ENCODE results near the gene SCGB2A2. TPM values are rescaled to one million over a fixed set of nuclear protein-coding genes. Genes with fewer than 3 reads are reported as not detected.

SCGB2A2 gene
- total and polyA plus RNA-seq, 10 of the 15 experiments (the other 5 are each of a cell fraction or from before 2014, with no cell fraction given) = not detected

GRCh38 chr11:62236187-62236586 lies 33.8 kb upstream of the SCGB2A2 start:
- WGBS (ENCODE audit: insufficient coverage, insufficient replicate concordance, low lambda C conversion rate, missing lambda C conversion rate) = 3% methylated on average over 2 of the region's 2 CpGs
- Histone ChIP-seq H3K4me3 (no peak overlapping the region), H3K27ac (ENCODE audit: control insufficient read depth, insufficient read depth) (no peak overlapping the region), H3K9ac (ENCODE audit: control insufficient read depth, insufficient read depth, low read length) (no peak overlapping the region), H2AFZ (ENCODE audit: control insufficient read depth, low read depth, low read length) (no peak overlapping the region), H3K36me3 (ENCODE audit: control insufficient read depth in 2 of 2, insufficient read depth in 2 of 2, low read length in 1 of 2) (no peaks in the 10 kb centered on the region), H3K4me2 (ENCODE audit: control insufficient read depth, insufficient read depth) (no peak overlapping the region), H3K4me1 (ENCODE audit: control insufficient read depth, insufficient read depth, low read length) (no peaks in the 10 kb centered on the region), H3K27me3 (replicated peaks in 1 of 2; ENCODE audit: control insufficient read depth in 2 of 2, insufficient read depth in 2 of 2, low read length in 1 of 2) (no peaks in the 10 kb centered on the region; a peak in 3 of 4 replicates), H3K79me2 (ENCODE audit: control insufficient read depth, insufficient read depth, low read length) (no peaks in the 10 kb centered on the region), H4K20me1 (ENCODE audit: control insufficient read depth, insufficient read depth) (no peaks in the 10 kb centered on the region), H3K9me3 (replicated peaks; ENCODE audit: control insufficient read depth, insufficient read depth, low read length) (no peaks in the 10 kb centered on the region)
- in situ Hi-C loops (cut with MboI) (no loop called here), intact Hi-C loops (cut with micrococcal nuclease; ENCODE audit: unreplicated experiment) (no loop called here)
- no peak for TF ChIP-seq STAT1 (conservative IDR thresholded peaks at IDR 0.05)
- TF ChIP-seq EP300 (IDR thresholded peaks at IDR 0.05; ENCODE audit: borderline replicate concordance in 1 of 2, control insufficient read depth in 1 of 2, low read depth in 2 of 2, low read length in 2 of 2) = no peak
- no peak for TF ChIP-seq WRNIP1 (IDR thresholded peaks at IDR 0.05; ENCODE audit: borderline replicate concordance, low read depth, low read length)
- no peak for TF ChIP-seq FOS (IDR thresholded peaks at IDR 0.05; ENCODE audit: borderline replicate concordance, extremely low read depth, insufficient read length)
- TF ChIP-seq PKNOX1 (IDR thresholded peaks at IDR 0.05) = no peak
- no peak for TF ChIP-seq ATF2 (IDR thresholded peaks at IDR 0.05; ENCODE audit: low read length)
- TF ChIP-seq JUND (IDR thresholded peaks at IDR 0.05; ENCODE audit: low read depth, low read length) = no peak
- TF ChIP-seq RBBP5 (conservative IDR thresholded peaks at IDR 0.05) = no peak
- no peak for TF ChIP-seq PBX3 (IDR thresholded peaks at IDR 0.05; ENCODE audit: insufficient replicate concordance, low read depth, low read length)
- TF ChIP-seq NFYA (IDR thresholded peaks at IDR 0.05; ENCODE audit: borderline replicate concordance, low read depth, low read length) = no peak
- no peak for TF ChIP-seq SUZ12 (IDR thresholded peaks at IDR 0.05; ENCODE audit: unreplicated experiment)
- no peak for TF ChIP-seq NR2F1 (conservative IDR thresholded peaks at IDR 0.05)
- TF ChIP-seq SPI1 (IDR thresholded peaks at IDR 0.05; ENCODE audit: borderline replicate concordance, insufficient read depth, low read depth, low read length) = no peak
- TF ChIP-seq MLLT1 (IDR thresholded peaks at IDR 0.05) = no peak
- no peak for TF ChIP-seq RUNX3 (IDR thresholded peaks at IDR 0.05; ENCODE audit: low read length)
- no peak for TF ChIP-seq IKZF1 (conservative IDR thresholded peaks at IDR 0.05)
- no peak for TF ChIP-seq BACH1 (IDR thresholded peaks at IDR 0.05; ENCODE audit: borderline replicate concordance)
- no peak for TF ChIP-seq CHD1 (IDR thresholded peaks at IDR 0.05; ENCODE audit: low read depth, low read length)
- no peak for TF ChIP-seq SRF (IDR thresholded peaks at IDR 0.05; ENCODE audit: low read depth in 2 of 2, low read length in 2 of 2)
- ChIA-PET CTCF (interaction anchor here (1.0 kb wide), 1 partner anchor 65 kb away, joined by 3 read pairs; no protein-coding TSS in a partner anchor), POLR2A (no interaction called here), RAD21 (ENCODE audit: unreplicated experiment) (no interaction called here), SMC1A (ENCODE audit: uncharacterized antibody, unreplicated experiment) (interaction anchor here (0.6 to 1.1 kb wide), 4 partner anchors 51 to 139 kb away, joined by 3 to 4 read pairs (median 4); no protein-coding TSS in a partner anchor)
- ATAC-seq (no peak), FAIRE-seq (no peak), DNase-seq (ENCODE audit: low read depth, low spot score) (no peak)
- BruUV-seq (replicated peaks) = no TSS peak
